OCI-LY1 (cell line): ENCODE results near the gene FHIT.

Source experiments
- H2AFZ ChIP-seq: fragments of 200-600 bp; sonication (generic), shearing (Covaris generic); 2 replicates; pipeline ENCODE4 v1.6.0; 2014; ENCODE audit warnings: antibody characterized with exemption, mild to moderate bottlenecking, low read length
- H3F3A ChIP-seq: fragments of 200-600 bp; sonication (generic), shearing (Covaris generic); 2 replicates; pipeline ENCODE4 v1.6.0; 2014; ENCODE audit warnings: mild to moderate bottlenecking, antibody characterized with exemption, low read length, moderate library complexity; ENCODE audit not compliant: insufficient read depth
- H3K27ac ChIP-seq: fragments of 200-600 bp; sonication (generic); 2 replicates; pipeline ENCODE4 v1.5.1; 2014; ENCODE audit warnings: low read length, mixed run types, mild to moderate bottlenecking, low read depth; ENCODE audit not compliant: poor library complexity, severe bottlenecking
- H3K27me3 ChIP-seq: fragments of 200-600 bp; sonication (generic); 2 replicates; pipeline ENCODE4 v1.6.0; 2014; ENCODE audit warnings: antibody characterized with exemption, mild to moderate bottlenecking, low read length, moderate library complexity; ENCODE audit not compliant: insufficient read depth
- H3K36me3 ChIP-seq: fragments of 200-600 bp; sonication (generic); 2 replicates; pipeline ENCODE4 v1.6.1; 2014; ENCODE audit warnings: mild to moderate bottlenecking, antibody characterized with exemption, low read length, moderate library complexity, mixed read lengths; ENCODE audit not compliant: insufficient read depth
- H3K4me1 ChIP-seq: fragments of 200-600 bp; sonication (generic); 2 replicates; pipeline ENCODE4 v1.5.1; 2014; ENCODE audit warnings: mild to moderate bottlenecking, low read length, moderate library complexity; ENCODE audit not compliant: insufficient read depth, severe bottlenecking
- H3K4me2 ChIP-seq: fragments of 200-600 bp; sonication (generic), shearing (Covaris generic); 2 replicates; pipeline ENCODE4 v1.6.1; 2014; ENCODE audit warnings: low read length
- H3K4me3 ChIP-seq: fragments of 200-600 bp; sonication (generic); 2 replicates; pipeline ENCODE4 v1.5.1; 2014; ENCODE audit warnings: low read length, low read depth, mild to moderate bottlenecking, mixed read lengths; ENCODE audit not compliant: poor library complexity, severe bottlenecking
- H3K79me2 ChIP-seq: fragments of 200-600 bp; shearing (Covaris generic); 2 replicates; pipeline ENCODE4 v1.6.1; 2016; ENCODE audit warnings: mixed run types, low read length, mixed read lengths; ENCODE audit not compliant: insufficient read depth
- H3K9ac ChIP-seq: fragments of 200-600 bp; sonication (generic), shearing (Covaris generic); 2 replicates; pipeline ENCODE4 v1.6.1; 2014; ENCODE audit warnings: mild to moderate bottlenecking, low read length, mixed read lengths
- H3K9me2 ChIP-seq: fragments of 200-600 bp; sonication (generic), shearing (Covaris generic); 2 replicates; pipeline ENCODE4 v1.6.1; 2014; ENCODE audit warnings: low read depth, mild to moderate bottlenecking, low read length, mixed read lengths
- H3K9me3 ChIP-seq: fragments of 200-600 bp; shearing (Covaris generic); 2 replicates; pipeline ENCODE4 v1.6.1; 2014; ENCODE audit warnings: low read length, mixed read lengths
- H4K20me1 ChIP-seq: fragments of 200-600 bp; sonication (generic), shearing (Covaris generic); 2 replicates; pipeline ENCODE4 v1.6.0; 2016; ENCODE audit warnings: mild to moderate bottlenecking, low read length; ENCODE audit not compliant: insufficient read depth
- CTCF ChIP-seq: fragments of 200-600 bp; sonication (generic), shearing (Covaris generic); IDR thresholded peaks from 2 replicates; pipeline ENCODE4 v1.5.1; 2017; ENCODE audit warnings: mild to moderate bottlenecking, antibody characterized with exemption, low read length, moderate library complexity, mixed read lengths
- EZH2 ChIP-seq: fragments of 200-600 bp; sonication (generic), shearing (Covaris generic); IDR thresholded peaks from 2 replicates; pipeline ENCODE4 v1.8.0; 2017; ENCODE audit warnings: borderline replicate concordance, mixed run types, mild to moderate bottlenecking, antibody characterized with exemption, low read length, moderate library complexity, mixed read lengths

Gene FHIT

GRCh38 chr3:61092870-61093269, 158.4 kb downstream of the FHIT start:
- Histone ChIP-seq H3K9ac (no peak overlapping the region), H3K27me3 (no peaks in the 10 kb centered on the region), H3K4me3 (no peak overlapping the region), H2AFZ (no peak overlapping the region), H3F3A (no peaks in the 10 kb centered on the region), H3K9me3 (no peaks in the 10 kb centered on the region), H4K20me1 (no peaks in the 10 kb centered on the region), H3K27ac (no peak overlapping the region), H3K9me2 (no peaks in the 10 kb centered on the region), H3K79me2 (no peaks in the 10 kb centered on the region), H3K36me3 (no peaks in the 10 kb centered on the region), H3K4me2 (no peak overlapping the region), H3K4me1 (no peaks in the 10 kb centered on the region)
- TF ChIP-seq CTCF (no peak), EZH2 (no peak)

DNA sequence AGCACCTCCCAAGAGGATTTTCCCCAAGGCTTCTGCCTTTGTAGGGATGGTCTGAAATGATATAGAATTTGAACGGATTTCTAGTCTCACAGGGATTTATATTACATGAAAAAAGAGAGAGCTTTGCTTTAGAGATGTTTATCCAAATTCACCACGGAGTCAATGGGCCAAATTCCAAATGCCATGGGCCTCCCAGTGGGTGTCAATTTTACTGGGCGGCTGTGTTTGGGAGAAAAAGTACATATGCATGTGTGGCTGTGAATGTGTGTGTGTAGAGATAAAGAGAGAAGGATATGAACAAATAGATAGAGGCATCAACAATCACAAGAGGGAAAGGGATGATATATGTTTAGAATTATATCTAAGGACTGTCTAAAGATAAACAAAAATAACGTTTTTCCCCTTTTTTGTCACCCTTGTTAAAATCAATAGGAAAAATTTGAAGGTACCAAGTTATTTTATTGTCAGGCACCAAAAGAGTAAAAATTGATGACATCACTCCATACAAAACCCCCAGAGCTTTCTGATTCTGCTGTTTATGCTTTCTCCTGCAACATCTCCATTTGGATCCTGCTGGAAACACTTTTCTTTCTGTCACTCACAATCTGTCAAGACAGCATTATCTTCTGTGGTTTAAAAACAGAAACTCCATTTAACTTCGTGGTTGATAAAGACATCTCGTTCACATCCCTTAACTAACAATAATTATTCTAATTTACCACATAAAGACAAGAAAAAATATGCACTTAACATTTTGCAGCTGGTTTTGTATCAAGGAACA, 160.7 kb downstream of the FHIT start:
- no peak overlapping the region for H3K9ac ChIP-seq
- TF ChIP-seq CTCF (no peak), EZH2 (no peak)
- H3K4me3 ChIP-seq, result no peak overlapping the region
- no peaks in the 10 kb centered on the region for H3K27me3 ChIP-seq
- H3K4me1 ChIP-seq, result no peaks in the 10 kb centered on the region
- no peaks in the 10 kb centered on the region for H3K36me3 ChIP-seq
- H3K79me2 ChIP-seq, result no peaks in the 10 kb centered on the region
- H2AFZ ChIP-seq, result no peak overlapping the region
- H3K9me3 ChIP-seq, result no peaks in the 10 kb centered on the region
- no peak overlapping the region for H3K4me2 ChIP-seq
- H3F3A ChIP-seq, result no peaks in the 10 kb centered on the region
- no peaks in the 10 kb centered on the region for H3K9me2 ChIP-seq
- no peak overlapping the region for H3K27ac ChIP-seq
- H4K20me1 ChIP-seq, result no peaks in the 10 kb centered on the region

- Histone ChIP-seq H3K9me2 (no peaks in the 10 kb centered on the region), H3K79me2 (no peaks in the 10 kb centered on the region), H3K4me2 (no peak overlapping the region), H4K20me1 (no peaks in the 10 kb centered on the region), H3K27ac (no peak overlapping the region), H3K27me3 (no peaks in the 10 kb centered on the region), H3F3A (no peaks in the 10 kb centered on the region), H3K9ac (no peak overlapping the region), H3K4me1 (no peaks in the 10 kb centered on the region), H3K9me3 (no peaks in the 10 kb centered on the region), H3K4me3 (no peak overlapping the region), H2AFZ (no peak overlapping the region), H3K36me3 (no peaks in the 10 kb centered on the region)
- TF ChIP-seq EZH2 (no peak), CTCF (no peak)
These were observed 163.8 kb downstream of the FHIT start for GRCh38 chr3:61087465-61087864.
